K562 (cell line): Measurements from ENCODE around the gene SPDYE6. TPM values are rescaled to one million over a fixed set of nuclear protein-coding genes. Genes with fewer than 3 reads are reported as not detected.
A peak's percentile ranks its signal among the peaks of the same experiment; 100 is the strongest.

ENCODE experiments used
- BACH1 ChIP-seq: fragments of 200-800 bp; sonication (Bioruptor generic); IDR thresholded peaks from 2 replicates; pipeline ENCODE4 v1.6.1; 2016; ENCODE audit warnings: missing genetic modification characterization, missing compliant biosample characterization
- BCL6 ChIP-seq: fragments of 250-450 bp; sonication (Bioruptor Pico); IDR thresholded peaks from 2 replicates; pipeline ENCODE4 v1.4.0; 2020
- CBFB ChIP-seq: sonication (generic); formaldehyde crosslinking; IDR thresholded peaks from 2 replicates; pipeline ENCODE4 v1.4.0; 2020; ENCODE audit warnings: mild to moderate bottlenecking, missing genetic modification reagents
- E2F3 ChIP-seq: fragments of 250-450 bp; sonication (Bioruptor Pico); IDR thresholded peaks from 2 replicates; pipeline ENCODE4 v1.4.0; 2020; ENCODE audit warnings: mild to moderate bottlenecking
- FIP1L1 ChIP-seq: fragments of 200-400 bp; formaldehyde crosslinking; IDR thresholded peaks from 2 replicates; pipeline ENCODE4 v1.6.1; 2018; ENCODE audit warnings: mild to moderate bottlenecking, low read depth, low read length; ENCODE audit not compliant: poor library complexity, severe bottlenecking
- HDAC2 ChIP-seq: fragments of 450-650 bp; IDR thresholded peaks from 2 replicates; pipeline ENCODE4 v1.6.1; 2016; ENCODE audit warnings: mild to moderate bottlenecking
- HDAC8 ChIP-seq: fragments of 450-650 bp; IDR thresholded peaks from 2 replicates; pipeline ENCODE4 v1.6.1; 2016; ENCODE audit warnings: mild to moderate bottlenecking, missing genetic modification characterization, moderate library complexity, missing compliant biosample characterization
- HMBOX1 ChIP-seq: sonication (generic); IDR thresholded peaks from 2 replicates; pipeline ENCODE4 v1.6.1; 2016
- ILF3 ChIP-seq: fragments of 450-650 bp; IDR thresholded peaks from 2 replicates; pipeline ENCODE4 v1.6.1; 2018; ENCODE audit warnings: antibody characterized with exemption, mild to moderate bottlenecking, moderate library complexity, borderline replicate concordance
- NELFE ChIP-seq: IDR thresholded peaks from 2 replicates; pipeline ENCODE4 v1.6.1; 2011; ENCODE audit warnings: mild to moderate bottlenecking; ENCODE audit not compliant: insufficient read depth, insufficient read length
- NR4A1 ChIP-seq, 2 experiments: fragments of 250-450 bp in 1 of 2; fragments of 450-650 bp in 1 of 2; sonication (Bioruptor Pico) in 1 of 2; IDR thresholded peaks; 2 replicates each; pipeline versions ENCODE4 v1.4.0 to v1.6.1; 2016 to 2020; ENCODE audit warnings: mild to moderate bottlenecking in 2 of 2, missing compliant biosample characterization in 1 of 2, missing genetic modification characterization in 1 of 2, moderate library complexity in 1 of 2
- OTX1 ChIP-seq: fragments of 450-650 bp; formaldehyde crosslinking; IDR thresholded peaks from 2 replicates; pipeline ENCODE4 v1.4.0; 2022; ENCODE audit warnings: mild to moderate bottlenecking
- SMARCC2 ChIP-seq: fragments of 450-650 bp; IDR thresholded peaks from 2 replicates; pipeline ENCODE4 v1.6.1; 2017; ENCODE audit warnings: antibody characterized with exemption, moderate library complexity, mild to moderate bottlenecking, low read depth
- TCF7 ChIP-seq: sonication (generic); IDR thresholded peaks from 2 replicates; pipeline ENCODE4 v1.6.1; 2016; ENCODE audit warnings: antibody characterized with exemption, borderline replicate concordance
- ZMIZ1 ChIP-seq, 2 experiments: fragments of 150-350 bp in 1 of 2; IDR thresholded peaks; 2 replicates each; pipeline ENCODE4 v1.6.1; 2012 to 2016; ENCODE audit warnings: low read depth in 2 of 2, low read length in 2 of 2, mild to moderate bottlenecking in 1 of 2, moderate library complexity in 1 of 2
- polyA plus RNA-seq, 8 experiments: library from polyadenylated mRNA; depleted of rRNA in 4 of 8; stranded (reverse) in 5 of 8; unstranded in 3 of 8; fragments of >200 nt; fragmentation: Nextera tagmentation in 2 of 8; fragmentation: Illumina TruSeq in 1 of 8; extraction: Ambion mirVana in 2 of 8; extraction: Trizol in 1 of 8; gene quantifications; 2 replicates each; pipeline versions ENCODE4 v1.2.1 to v1.2.3, GENCODE V29; 2011 to 2014; ENCODE audit warnings: inconsistent platforms in 1 of 8, missing spikeins in 1 of 8
- total RNA-seq, 7 experiments: library from RNA; depleted of rRNA in 6 of 7; stranded (reverse); fragments of >200 nt in 6 of 7; fragmentation: Illumina TruSeq in 2 of 7; extraction: Trizol in 2 of 7; gene quantifications; 2 replicates each; pipeline versions ENCODE4 v1.2.1 to v1.2.3, GENCODE V29; 2011 to 2021; ENCODE audit warnings: low replicate concordance in 1 of 7
- TF ChIP-seq, protein P1 (sequence below): sonication (generic); formaldehyde crosslinking; IDR thresholded peaks from 2 replicates; pipeline ENCODE4 v1.8.0; 2022; ENCODE audit warnings: mild to moderate bottlenecking, missing genetic modification reagents
- TF ChIP-seq, protein P2 (sequence below): sonication (generic); formaldehyde crosslinking; IDR thresholded peaks from 2 replicates; pipeline ENCODE4 v1.8.0; 2022; ENCODE audit warnings: missing genetic modification reagents, mild to moderate bottlenecking, borderline replicate concordance
- TF ChIP-seq, protein P3 (sequence below), 3 experiments: fragments of 200-800 bp in 1 of 3; sonication (Bioruptor generic) in 1 of 3; sonication (generic) in 1 of 3; formaldehyde crosslinking in 1 of 3; IDR thresholded peaks; 2 replicates each; pipeline versions ENCODE4 v1.6.1 to v1.8.0; 2016 to 2022; ENCODE audit warnings: mild to moderate bottlenecking in 2 of 3, missing compliant biosample characterization in 2 of 3, missing genetic modification characterization in 2 of 3, missing genetic modification reagents in 1 of 3

SPDYE6 gene
- total and polyA plus RNA-seq, 9 of the 15 experiments (the other 6 are each of a cell fraction or from before 2014, with no cell fraction given), result 0.24 to 0.35 TPM; not detected in 7

DNA sequence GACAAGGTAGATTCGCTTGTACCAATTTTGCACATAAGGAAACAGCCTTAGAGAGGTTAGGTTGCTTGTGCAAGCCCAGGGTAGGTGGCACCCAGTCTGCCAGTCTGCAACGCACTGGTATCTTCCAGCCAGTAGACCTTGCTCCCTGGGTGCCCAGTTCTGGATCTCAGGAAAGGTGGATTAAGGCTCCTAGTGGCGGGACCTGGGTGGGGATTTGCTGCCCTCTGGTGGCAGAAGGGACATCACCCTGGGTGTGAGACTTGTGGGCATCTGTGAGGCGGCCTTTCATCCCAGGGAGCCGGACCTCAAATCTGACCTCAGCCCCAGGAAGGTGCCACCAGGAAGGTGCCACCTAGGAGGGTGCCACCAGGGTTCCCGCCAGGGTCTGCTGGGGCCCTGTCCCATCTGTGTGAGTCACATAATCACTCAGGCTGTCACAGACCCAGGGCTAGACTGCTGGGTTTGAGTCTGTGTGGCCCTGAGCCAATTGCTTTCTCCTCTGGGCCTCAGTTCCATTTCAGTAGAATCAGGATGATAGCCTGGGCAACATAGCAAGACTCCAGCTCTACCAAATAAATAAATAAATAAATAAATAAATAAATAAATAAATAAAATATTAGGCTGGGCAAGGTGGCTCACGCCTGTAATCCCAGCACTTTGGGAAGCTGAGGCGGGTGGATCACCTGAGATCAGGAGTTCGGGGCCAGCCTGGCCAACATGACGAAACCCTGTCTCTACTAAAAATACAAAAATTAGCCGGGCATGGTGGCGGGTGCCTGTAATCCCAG lies 34.6 kb upstream of the SPDYE6 start (continued):
- no peak for TF ChIP-seq ZMIZ1 (IDR thresholded peaks at IDR 0.05; ENCODE audit: low read depth in 2 of 2, low read length in 2 of 2)
- 0 out of 2 replicates have a peak, but pooled peaks have one; percentile 29 for TF ChIP-seq HDAC2
- no peak for TF ChIP-seq HMBOX1
- no peak for TF ChIP-seq OTX1
- TF ChIP-seq SMARCC2, result no peak
- TF ChIP-seq, protein P1, sequence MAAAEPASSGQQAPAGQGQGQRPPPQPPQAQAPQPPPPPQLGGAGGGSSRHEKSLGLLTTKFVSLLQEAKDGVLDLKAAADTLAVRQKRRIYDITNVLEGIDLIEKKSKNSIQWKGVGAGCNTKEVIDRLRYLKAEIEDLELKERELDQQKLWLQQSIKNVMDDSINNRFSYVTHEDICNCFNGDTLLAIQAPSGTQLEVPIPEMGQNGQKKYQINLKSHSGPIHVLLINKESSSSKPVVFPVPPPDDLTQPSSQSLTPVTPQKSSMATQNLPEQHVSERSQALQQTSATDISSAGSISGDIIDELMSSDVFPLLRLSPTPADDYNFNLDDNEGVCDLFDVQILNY (CRISPR knock-in tag), result no peak
- no peak for TF ChIP-seq BACH1
- no peak for TF ChIP-seq FIP1L1
- TF ChIP-seq ILF3, result no peak
- TF ChIP-seq CBFB (CRISPR knock-in tag), result peak; percentile 91
- TF ChIP-seq E2F3 (CRISPR knock-in tag), result no peak
- TF ChIP-seq BCL6 (CRISPR knock-in tag), result no peak
- no peak for TF ChIP-seq NELFE
- TF ChIP-seq HDAC8 (tag), result no peak
- TF ChIP-seq, protein P2, sequence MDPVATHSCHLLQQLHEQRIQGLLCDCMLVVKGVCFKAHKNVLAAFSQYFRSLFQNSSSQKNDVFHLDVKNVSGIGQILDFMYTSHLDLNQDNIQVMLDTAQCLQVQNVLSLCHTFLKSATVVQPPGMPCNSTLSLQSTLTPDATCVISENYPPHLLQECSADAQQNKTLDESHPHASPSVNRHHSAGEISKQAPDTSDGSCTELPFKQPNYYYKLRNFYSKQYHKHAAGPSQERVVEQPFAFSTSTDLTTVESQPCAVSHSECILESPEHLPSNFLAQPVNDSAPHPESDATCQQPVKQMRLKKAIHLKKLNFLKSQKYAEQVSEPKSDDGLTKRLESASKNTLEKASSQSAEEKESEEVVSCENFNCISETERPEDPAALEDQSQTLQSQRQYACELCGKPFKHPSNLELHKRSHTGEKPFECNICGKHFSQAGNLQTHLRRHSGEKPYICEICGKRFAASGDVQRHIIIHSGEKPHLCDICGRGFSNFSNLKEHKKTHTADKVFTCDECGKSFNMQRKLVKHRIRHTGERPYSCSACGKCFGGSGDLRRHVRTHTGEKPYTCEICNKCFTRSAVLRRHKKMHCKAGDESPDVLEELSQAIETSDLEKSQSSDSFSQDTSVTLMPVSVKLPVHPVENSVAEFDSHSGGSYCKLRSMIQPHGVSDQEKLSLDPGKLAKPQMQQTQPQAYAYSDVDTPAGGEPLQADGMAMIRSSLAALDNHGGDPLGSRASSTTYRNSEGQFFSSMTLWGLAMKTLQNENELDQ (CRISPR knock-in tag), result no peak
- no peak for TF ChIP-seq TCF7
- TF ChIP-seq NR4A1 (CRISPR knock-in tag; IDR thresholded peaks at IDR 0.05), result no peak
- no peak for TF ChIP-seq NR4A1 (tag; IDR thresholded peaks at IDR 0.05)
- TF ChIP-seq, protein P3, sequence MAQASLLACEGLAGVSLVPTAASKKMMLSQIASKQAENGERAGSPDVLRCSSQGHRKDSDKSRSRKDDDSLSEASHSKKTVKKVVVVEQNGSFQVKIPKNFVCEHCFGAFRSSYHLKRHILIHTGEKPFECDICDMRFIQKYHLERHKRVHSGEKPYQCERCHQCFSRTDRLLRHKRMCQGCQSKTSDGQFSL (CRISPR knock-in tag; IDR thresholded peaks at IDR 0.05), result no peak
- TF ChIP-seq, protein P3 (tag; IDR thresholded peaks at IDR 0.05), result no peak
